ENCODE results near the gene ATP5F1B. TPM values are rescaled to one million over a fixed set of nuclear protein-coding genes. Genes with fewer than 3 reads are reported as not detected.

Gene ATP5F1B
- total and polyA plus RNA-seq, 9 of the 15 experiments (the other 6 are each of a cell fraction or from before 2014, with no cell fraction given): 908 to 3,125 (median 1,482) TPM

DNA sequence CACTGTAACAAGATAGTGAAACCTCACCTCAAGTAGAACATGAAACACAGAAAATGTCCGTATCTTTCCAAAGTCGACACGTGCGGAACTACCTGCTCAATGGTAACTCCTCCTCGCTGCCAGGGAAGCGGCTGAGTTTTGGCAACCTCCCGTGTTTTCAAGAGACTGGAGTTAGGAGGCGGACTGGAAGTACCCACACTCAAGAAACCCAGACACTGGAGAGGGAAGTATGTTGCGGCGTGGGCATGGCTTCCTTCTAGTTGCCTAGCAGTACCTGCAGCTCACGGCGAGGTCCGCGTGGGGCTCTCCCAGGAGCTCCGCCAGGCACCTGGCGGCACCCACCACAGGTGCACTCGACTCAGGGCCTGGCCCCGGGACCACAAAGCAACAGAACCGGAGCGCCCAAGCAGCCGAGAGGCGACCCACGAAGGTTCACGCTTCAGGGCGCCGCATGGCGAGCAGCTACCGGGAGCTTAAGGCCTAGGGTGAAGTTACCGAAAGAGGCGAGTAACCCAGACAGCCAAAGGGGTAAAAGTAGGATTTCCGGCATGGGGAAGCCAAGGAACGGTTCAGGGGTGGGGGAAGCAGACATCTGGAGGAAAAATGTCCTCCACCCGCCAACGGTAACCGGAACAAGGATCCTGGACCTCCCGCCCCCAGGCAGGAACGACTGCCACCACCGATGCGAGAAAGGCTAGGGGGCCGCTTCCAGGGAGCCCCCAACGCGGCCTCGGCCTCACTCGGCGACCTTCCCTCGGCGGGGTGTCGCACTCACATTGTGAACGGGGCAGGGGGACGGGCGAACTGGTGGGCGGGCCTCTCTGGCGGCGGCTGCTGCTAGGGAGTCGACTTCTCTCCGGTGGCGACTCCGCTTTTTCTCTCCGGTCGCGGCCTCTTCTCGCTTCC, 41.7 kb upstream of the ATP5F1B start (continued):
- TF ChIP-seq, protein P1, sequence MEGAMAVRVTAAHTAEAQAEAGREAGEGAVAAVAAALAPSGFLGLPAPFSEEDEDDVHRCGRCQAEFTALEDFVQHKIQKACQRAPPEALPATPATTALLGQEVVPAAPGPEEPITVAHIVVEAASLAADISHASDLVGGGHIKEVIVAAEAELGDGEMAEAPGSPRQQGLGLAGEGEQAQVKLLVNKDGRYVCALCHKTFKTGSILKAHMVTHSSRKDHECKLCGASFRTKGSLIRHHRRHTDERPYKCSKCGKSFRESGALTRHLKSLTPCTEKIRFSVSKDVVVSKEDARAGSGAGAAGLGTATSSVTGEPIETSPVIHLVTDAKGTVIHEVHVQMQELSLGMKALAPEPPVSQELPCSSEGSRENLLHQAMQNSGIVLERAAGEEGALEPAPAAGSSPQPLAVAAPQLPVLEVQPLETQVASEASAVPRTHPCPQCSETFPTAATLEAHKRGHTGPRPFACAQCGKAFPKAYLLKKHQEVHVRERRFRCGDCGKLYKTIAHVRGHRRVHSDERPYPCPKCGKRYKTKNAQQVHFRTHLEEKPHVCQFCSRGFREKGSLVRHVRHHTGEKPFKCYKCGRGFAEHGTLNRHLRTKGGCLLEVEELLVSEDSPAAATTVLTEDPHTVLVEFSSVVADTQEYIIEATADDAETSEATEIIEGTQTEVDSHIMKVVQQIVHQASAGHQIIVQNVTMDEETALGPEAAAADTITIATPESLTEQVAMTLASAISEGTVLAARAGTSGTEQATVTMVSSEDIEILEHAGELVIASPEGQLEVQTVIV (CRISPR knock-in tag; IDR thresholded peaks at IDR 0.05; ENCODE audit: borderline replicate concordance): no peak
- TF ChIP-seq L3MBTL2 (IDR thresholded peaks at IDR 0.05) (no peak), HNRNPUL1 (IDR thresholded peaks at IDR 0.05; ENCODE audit: low read length) (no peak), TCF7L2 (IDR thresholded peaks at IDR 0.05; ENCODE audit: low read depth, low read length) (no peak), NELFE (IDR thresholded peaks at IDR 0.05; ENCODE audit: insufficient read depth, insufficient read length) (no peak), ZNF589 (CRISPR knock-in tag; IDR thresholded peaks at IDR 0.05; ENCODE audit: low read depth) (no peak), SMARCA4 (IDR thresholded peaks at IDR 0.05) (no peak), SAFB (IDR thresholded peaks at IDR 0.05; ENCODE audit: borderline replicate concordance, low read depth, low read length) (no peak), HLTF (IDR thresholded peaks at IDR 0.05) (peak; percentile 77; the same call in 1 of the 2 replicates), HDAC8 (tag; IDR thresholded peaks at IDR 0.05) (no peak), CHD1 (IDR thresholded peaks at IDR 0.05; ENCODE audit: low read length) (peak; percentile 87), PHB2 (IDR thresholded peaks at IDR 0.05; ENCODE audit: low read depth) (no peak), ZNF24 (IDR thresholded peaks at IDR 0.05) (0 out of 2 replicates have a peak, but pooled peaks have one; percentile 45), MTA2 (IDR thresholded peaks at IDR 0.05; ENCODE audit: low read depth) (no peak), PHF8 (IDR thresholded peaks at IDR 0.05; ENCODE audit: borderline replicate concordance, low read length) (no peak), MAZ (CRISPR knock-in tag; conservative IDR thresholded peaks at IDR 0.05 in 1 of 2, IDR thresholded peaks at IDR 0.05 in 1 of 2) (peak in 1 of 2 experiments; percentile 40; a peak in 2 of 4 replicates), HNRNPL (IDR thresholded peaks at IDR 0.05; ENCODE audit: low read depth, low read length) (no peak), CXXC5 (CRISPR knock-in tag; IDR thresholded peaks at IDR 0.05) (no peak)
- TF ChIP-seq, protein P2, sequence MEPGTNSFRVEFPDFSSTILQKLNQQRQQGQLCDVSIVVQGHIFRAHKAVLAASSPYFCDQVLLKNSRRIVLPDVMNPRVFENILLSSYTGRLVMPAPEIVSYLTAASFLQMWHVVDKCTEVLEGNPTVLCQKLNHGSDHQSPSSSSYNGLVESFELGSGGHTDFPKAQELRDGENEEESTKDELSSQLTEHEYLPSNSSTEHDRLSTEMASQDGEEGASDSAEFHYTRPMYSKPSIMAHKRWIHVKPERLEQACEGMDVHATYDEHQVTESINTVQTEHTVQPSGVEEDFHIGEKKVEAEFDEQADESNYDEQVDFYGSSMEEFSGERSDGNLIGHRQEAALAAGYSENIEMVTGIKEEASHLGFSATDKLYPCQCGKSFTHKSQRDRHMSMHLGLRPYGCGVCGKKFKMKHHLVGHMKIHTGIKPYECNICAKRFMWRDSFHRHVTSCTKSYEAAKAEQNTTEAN (CRISPR knock-in tag; IDR thresholded peaks at IDR 0.05): no peak
- TF ChIP-seq, protein P3, sequence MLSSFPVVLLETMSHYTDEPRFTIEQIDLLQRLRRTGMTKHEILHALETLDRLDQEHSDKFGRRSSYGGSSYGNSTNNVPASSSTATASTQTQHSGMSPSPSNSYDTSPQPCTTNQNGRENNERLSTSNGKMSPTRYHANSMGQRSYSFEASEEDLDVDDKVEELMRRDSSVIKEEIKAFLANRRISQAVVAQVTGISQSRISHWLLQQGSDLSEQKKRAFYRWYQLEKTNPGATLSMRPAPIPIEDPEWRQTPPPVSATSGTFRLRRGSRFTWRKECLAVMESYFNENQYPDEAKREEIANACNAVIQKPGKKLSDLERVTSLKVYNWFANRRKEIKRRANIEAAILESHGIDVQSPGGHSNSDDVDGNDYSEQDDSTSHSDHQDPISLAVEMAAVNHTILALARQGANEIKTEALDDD (IDR thresholded peaks at IDR 0.05): no peak
- TF ChIP-seq, protein P4, sequence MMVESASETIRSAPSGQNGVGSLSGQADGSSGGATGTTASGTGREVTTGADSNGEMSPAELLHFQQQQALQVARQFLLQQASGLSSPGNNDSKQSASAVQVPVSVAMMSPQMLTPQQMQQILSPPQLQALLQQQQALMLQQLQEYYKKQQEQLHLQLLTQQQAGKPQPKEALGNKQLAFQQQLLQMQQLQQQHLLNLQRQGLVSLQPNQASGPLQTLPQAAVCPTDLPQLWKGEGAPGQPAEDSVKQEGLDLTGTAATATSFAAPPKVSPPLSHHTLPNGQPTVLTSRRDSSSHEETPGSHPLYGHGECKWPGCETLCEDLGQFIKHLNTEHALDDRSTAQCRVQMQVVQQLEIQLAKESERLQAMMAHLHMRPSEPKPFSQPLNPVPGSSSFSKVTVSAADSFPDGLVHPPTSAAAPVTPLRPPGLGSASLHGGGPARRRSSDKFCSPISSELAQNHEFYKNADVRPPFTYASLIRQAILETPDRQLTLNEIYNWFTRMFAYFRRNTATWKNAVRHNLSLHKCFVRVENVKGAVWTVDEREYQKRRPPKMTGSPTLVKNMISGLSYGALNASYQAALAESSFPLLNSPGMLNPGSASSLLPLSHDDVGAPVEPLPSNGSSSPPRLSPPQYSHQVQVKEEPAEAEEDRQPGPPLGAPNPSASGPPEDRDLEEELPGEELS (CRISPR knock-in tag; IDR thresholded peaks at IDR 0.05; ENCODE audit: borderline replicate concordance): 0 out of 2 replicates have a peak, but pooled peaks have one; percentile 43
